Karpas-422 (cell line): ENCODE data around the gene KIAA1958. TPM values are rescaled to one million over a fixed set of nuclear protein-coding genes. Genes with fewer than 3 reads are reported as not detected.
"Not testable (repeated sequence)": the region's sequence is repeated elsewhere in the genome, so short reads cannot be mapped to it uniquely, and the experiment has no call there.

Experiments used
- DNase-seq: peaks from one replicate; pipeline ENCODE4 v3.0.0-alpha.2; 2015
- H2AFZ ChIP-seq: fragments of 200-600 bp; sonication (generic); 2 replicates; pipeline ENCODE4 v1.6.1; 2014; ENCODE audit warnings: antibody characterized with exemption, low read length, mixed read lengths
- H3K27ac ChIP-seq: fragments of 200-600 bp; sonication (generic); 2 replicates; pipeline ENCODE4 v1.5.1; 2014; ENCODE audit warnings: mild to moderate bottlenecking, low read length, moderate library complexity
- H3K27me3 ChIP-seq: fragments of 200-600 bp; sonication (generic); 2 replicates; pipeline ENCODE4 v1.6.1; 2014; ENCODE audit warnings: low read length, mixed read lengths
- H3K36me3 ChIP-seq: fragments of 200-600 bp; sonication (generic); 2 replicates; pipeline ENCODE4 v1.6.1; 2014; ENCODE audit warnings: low read length, mixed read lengths; ENCODE audit not compliant: insufficient read depth
- H3K4me1 ChIP-seq: fragments of 200-600 bp; sonication (generic); 2 replicates; pipeline ENCODE4 v1.6.1; 2014; ENCODE audit warnings: mild to moderate bottlenecking, low read length, mixed read lengths
- H3K4me2 ChIP-seq: fragments of 200-600 bp; sonication (generic); 2 replicates; pipeline ENCODE4 v1.6.1; 2014; ENCODE audit warnings: low read length, low read depth, mild to moderate bottlenecking; ENCODE audit not compliant: poor library complexity, severe bottlenecking
- H3K4me3 ChIP-seq: fragments of 200-600 bp; sonication (generic); 2 replicates; pipeline ENCODE4 v1.5.1; 2014; ENCODE audit warnings: mild to moderate bottlenecking, antibody characterized with exemption, low read length, mixed read lengths
- H3K79me2 ChIP-seq: fragments of 200-600 bp; sonication (generic); 2 replicates; pipeline ENCODE4 v1.6.1; 2014; ENCODE audit warnings: mild to moderate bottlenecking, low read length, mixed read lengths
- H3K9ac ChIP-seq: fragments of 200-600 bp; sonication (generic); 2 replicates; pipeline ENCODE4 v1.6.0; 2014; ENCODE audit warnings: low read length
- H3K9me2 ChIP-seq: fragments of 200-600 bp; sonication (generic), shearing (Covaris generic); replicated peaks from 2 replicates; pipeline ENCODE4 v1.6.0; 2014; ENCODE audit warnings: mild to moderate bottlenecking, low read length, moderate library complexity; ENCODE audit not compliant: insufficient read depth
- H3K9me3 ChIP-seq: fragments of 300-700, 200-600 bp; sonication (generic); 2 replicates; pipeline ENCODE4 v1.6.1; 2014; ENCODE audit warnings: low read length, mixed read lengths
- H4K20me1 ChIP-seq: fragments of 200-600 bp; sonication (generic); 2 replicates; pipeline ENCODE4 v1.6.1; 2014; ENCODE audit warnings: mild to moderate bottlenecking, antibody characterized with exemption, low read length, low read depth; ENCODE audit not compliant: insufficient read depth
- total RNA-seq: library from RNA; depleted of rRNA; stranded (reverse); fragments of >200 nt; shearing (Covaris generic); gene quantifications from 2 replicates; pipeline ENCODE4 v1.2.3, GENCODE V29; 2014; ENCODE audit warnings: low replicate concordance

The KIAA1958 gene
- total RNA-seq, 1 experiment from 2014 or later, result 44.7 TPM

- DNase-seq, result no peak
- H3K27ac ChIP-seq, result no peak overlapping the region
- H3K79me2 ChIP-seq, result peaks cover 100% of the 10 kb centered on the region
- H3K9ac ChIP-seq, result no peak overlapping the region
- no peaks in the 10 kb centered on the region for H3K27me3 ChIP-seq
- no peak overlapping the region for H2AFZ ChIP-seq
- peaks cover 19% of the 10 kb centered on the region for H3K4me1 ChIP-seq
- H4K20me1 ChIP-seq, result no peaks in the 10 kb centered on the region
- H3K4me3 ChIP-seq, result no peak overlapping the region
- H3K9me3 ChIP-seq, result no peaks in the 10 kb centered on the region
- peaks cover 3% of the 10 kb centered on the region; the same call in 1 of the 2 replicates for H3K36me3 ChIP-seq
- no peaks in the 10 kb centered on the region for H3K9me2 ChIP-seq
- no peak overlapping the region for H3K4me2 ChIP-seq
These were observed 18.5 kb downstream of the KIAA1958 start for GRCh38 chr9:112505086-112505485.

DNA sequence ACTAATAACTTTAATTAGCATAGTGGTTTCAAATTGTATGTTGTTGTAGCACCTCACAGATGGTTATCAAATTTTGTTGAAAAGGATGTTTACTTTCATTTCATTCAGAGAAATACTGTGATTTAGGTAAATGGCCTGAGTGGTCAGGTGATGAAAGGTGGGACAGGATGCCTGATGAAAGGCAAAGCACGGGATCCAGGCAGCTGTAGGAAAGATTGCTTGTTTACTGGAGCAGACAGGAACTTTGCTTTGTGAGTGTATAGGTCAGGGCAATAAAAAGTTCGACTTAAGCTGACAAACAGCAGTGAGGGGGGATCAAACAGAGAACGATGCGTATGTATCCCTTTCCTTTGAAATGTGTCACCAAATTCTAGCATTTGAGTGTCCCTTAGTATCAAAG lies 19.0 kb downstream of the KIAA1958 start:
- DNase-seq, result no peak
- H3K79me2 ChIP-seq, result peaks cover 100% of the 10 kb centered on the region

DNA sequence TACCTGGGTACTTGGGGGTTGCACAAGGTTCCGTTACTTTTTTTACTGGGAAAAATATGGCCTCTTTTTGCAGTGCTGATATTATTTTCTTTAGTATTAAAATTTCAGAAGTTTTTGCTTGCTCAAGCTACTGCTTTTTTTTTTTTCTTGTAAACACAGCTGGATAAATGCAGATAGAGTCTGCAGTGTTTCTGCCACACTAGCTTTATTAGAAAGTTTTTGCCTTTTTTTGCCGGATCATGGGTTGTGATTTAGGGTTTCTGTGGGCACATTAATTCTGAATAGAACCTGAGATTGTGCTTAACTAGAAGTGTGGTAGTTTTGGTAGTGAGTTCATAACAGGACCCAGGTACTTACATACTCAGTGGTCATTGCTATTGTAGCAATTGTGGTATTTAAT lies 19.9 kb downstream of the KIAA1958 start:
- no peak overlapping the region for H2AFZ ChIP-seq
- DNase-seq, result no peak

More for the DNA sequence above, 19.0 kb downstream of the KIAA1958 start:
- H3K9me2 ChIP-seq, result no peaks in the 10 kb centered on the region
- H3K9me3 ChIP-seq, result no peaks in the 10 kb centered on the region
- H3K27ac ChIP-seq, result no peak overlapping the region
- H3K36me3 ChIP-seq, result peaks cover 3% of the 10 kb centered on the region; the same call in 1 of the 2 replicates
- H3K4me2 ChIP-seq, result no peak overlapping the region
- H4K20me1 ChIP-seq, result no peaks in the 10 kb centered on the region
- H3K27me3 ChIP-seq, result no peaks in the 10 kb centered on the region
- no peak overlapping the region for H3K4me3 ChIP-seq
- H3K4me1 ChIP-seq, result peaks cover 24% of the 10 kb centered on the region
- no peak overlapping the region for H2AFZ ChIP-seq
- H3K9ac ChIP-seq, result no peak overlapping the region

GRCh38 chr9:112507001-112507680 lies 20.5 kb downstream of the KIAA1958 start:
- H3K79me2 ChIP-seq, result peaks cover 100% of the 10 kb centered on the region
- no peaks in the 10 kb centered on the region for H3K9me3 ChIP-seq
- peaks cover 24% of the 10 kb centered on the region for H3K4me1 ChIP-seq
- no peak overlapping the region for H3K27ac ChIP-seq
- no peak overlapping the region for H2AFZ ChIP-seq
- DNase-seq, result no peak
- no peak overlapping the region for H3K9ac ChIP-seq
- H3K27me3 ChIP-seq, result no peaks in the 10 kb centered on the region
- no peak overlapping the region for H3K4me3 ChIP-seq
- H3K9me2 ChIP-seq, result no peaks in the 10 kb centered on the region
- no peak overlapping the region for H3K4me2 ChIP-seq
- H3K36me3 ChIP-seq, result peaks cover 3% of the 10 kb centered on the region; the same call in 1 of the 2 replicates
- H4K20me1 ChIP-seq, result no peaks in the 10 kb centered on the region

More for the DNA sequence above, 19.9 kb downstream of the KIAA1958 start:
- no peak overlapping the region for H3K27ac ChIP-seq
- no peak overlapping the region for H3K9ac ChIP-seq
- H3K4me1 ChIP-seq, result peaks cover 24% of the 10 kb centered on the region
- H3K9me3 ChIP-seq, result no peaks in the 10 kb centered on the region
- no peaks in the 10 kb centered on the region for H3K9me2 ChIP-seq
- H3K79me2 ChIP-seq, result peaks cover 100% of the 10 kb centered on the region
- no peak overlapping the region for H3K4me3 ChIP-seq
- H3K36me3 ChIP-seq, result peaks cover 3% of the 10 kb centered on the region; the same call in 1 of the 2 replicates
- H3K27me3 ChIP-seq, result no peaks in the 10 kb centered on the region
- H4K20me1 ChIP-seq, result no peaks in the 10 kb centered on the region
- H3K4me2 ChIP-seq, result no peak overlapping the region

DNA sequence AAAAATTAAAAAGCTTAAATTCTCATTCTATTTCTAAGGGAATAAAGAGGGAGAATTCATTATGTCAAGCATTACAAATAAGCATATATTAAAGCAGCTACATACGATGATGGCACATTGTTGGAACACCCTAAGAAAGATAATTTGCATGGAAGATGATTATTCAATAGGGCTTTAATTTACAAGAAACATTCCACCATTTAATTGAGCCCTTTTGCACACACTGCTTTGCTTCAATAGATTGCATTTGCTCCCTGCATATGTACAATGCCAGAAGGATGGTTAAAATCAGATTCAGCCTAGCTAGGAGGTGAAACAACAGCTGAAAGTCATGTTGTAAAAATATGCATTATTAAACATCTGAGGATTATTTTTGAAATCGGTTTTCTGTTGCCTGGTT lies 21.8 kb downstream of the KIAA1958 start:
- Histone ChIP-seq H3K27me3 (no peaks in the 10 kb centered on the region), H3K4me3 (no peak overlapping the region), H3K4me2 (no peak overlapping the region), H3K4me1 (peaks cover 24% of the 10 kb centered on the region), H3K79me2 (peaks cover 91% of the 10 kb centered on the region), H3K9ac (no peak overlapping the region), H4K20me1 (no peaks in the 10 kb centered on the region), H3K27ac (no peak overlapping the region), H3K9me2 (no peaks in the 10 kb centered on the region), H3K9me3 (no peaks in the 10 kb centered on the region), H3K36me3 (peaks cover 3% of the 10 kb centered on the region; the same call in 1 of the 2 replicates), H2AFZ (no peak overlapping the region)
- no peak for DNase-seq

DNA sequence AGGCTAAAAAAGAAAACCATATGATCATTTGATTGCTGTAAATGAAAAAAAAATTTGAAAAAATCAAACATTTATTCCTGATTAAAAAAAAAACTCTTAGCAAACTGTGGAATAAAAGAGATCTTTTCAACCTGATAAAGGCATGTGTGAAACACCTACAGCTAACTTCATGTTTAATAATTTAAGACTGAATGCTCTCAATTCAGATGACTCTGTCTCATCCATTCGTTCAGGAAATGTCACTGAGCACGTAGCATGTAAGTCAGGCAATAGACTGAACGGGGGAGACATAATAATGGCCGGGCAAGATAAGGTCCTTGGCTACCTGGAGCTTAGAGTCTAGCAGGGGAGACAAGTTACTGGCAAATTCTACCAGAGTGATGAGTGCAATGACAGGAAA lies 25.8 kb downstream of the KIAA1958 start:
- Histone ChIP-seq H3K4me1 (peaks cover 19% of the 10 kb centered on the region), H3K79me2 (peaks cover 68% of the 10 kb centered on the region)
- H3K4me2 ChIP-seq, H4K20me1 ChIP-seq, H3K36me3 ChIP-seq, H2AFZ ChIP-seq, DNase-seq, H3K4me3 ChIP-seq, H3K9me2 ChIP-seq, H3K9me3 ChIP-seq, H3K27ac ChIP-seq, H3K27me3 ChIP-seq, H3K9ac ChIP-seq: not testable (repeated sequence)

- Histone ChIP-seq H3K9me3 (no peaks in the 10 kb centered on the region), H3K27ac (no peak overlapping the region), H3K9me2 (no peaks in the 10 kb centered on the region), H4K20me1 (no peaks in the 10 kb centered on the region), H3K9ac (no peak overlapping the region), H3K79me2 (peaks cover 67% of the 10 kb centered on the region), H3K4me2 (no peak overlapping the region), H2AFZ (no peak overlapping the region), H3K4me1 (peaks cover 20% of the 10 kb centered on the region), H3K4me3 (no peak overlapping the region), H3K27me3 (no peaks in the 10 kb centered on the region), H3K36me3 (no peaks in the 10 kb centered on the region)
- no peak for DNase-seq
These were observed 30.1 kb downstream of the KIAA1958 start for GRCh38 chr9:112516769-112517168.

DNA sequence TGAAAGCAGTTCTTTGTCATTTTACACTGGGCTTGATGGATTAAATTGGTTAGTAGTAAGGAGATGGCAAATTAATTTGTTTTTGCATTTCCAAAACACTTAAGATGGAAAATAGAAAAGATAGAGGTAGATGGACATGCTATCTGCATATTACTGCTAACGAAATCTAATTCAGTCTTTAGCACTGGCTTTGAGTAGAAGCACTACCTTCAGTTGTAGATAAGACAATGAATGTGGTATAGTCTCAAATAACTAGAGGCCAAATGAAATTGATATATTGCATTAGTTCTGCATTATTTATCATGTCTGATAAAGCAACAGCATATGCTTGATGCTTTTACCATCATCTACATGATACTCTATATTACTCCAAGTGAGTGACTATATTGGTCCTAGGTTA lies 33.4 kb downstream of the KIAA1958 start:
- H3K9ac ChIP-seq, result no peak overlapping the region
- H3K27me3 ChIP-seq, result no peaks in the 10 kb centered on the region
- DNase-seq, result no peak
- no peak overlapping the region for H3K4me3 ChIP-seq
- no peaks in the 10 kb centered on the region for H3K9me2 ChIP-seq
- no peaks in the 10 kb centered on the region for H4K20me1 ChIP-seq
- no peak overlapping the region for H2AFZ ChIP-seq
- H3K27ac ChIP-seq, result no peak overlapping the region
- peaks cover 90% of the 10 kb centered on the region for H3K79me2 ChIP-seq
- H3K4me1 ChIP-seq, result peaks cover 20% of the 10 kb centered on the region
- H3K9me3 ChIP-seq, result no peaks in the 10 kb centered on the region
- H3K36me3 ChIP-seq, result no peaks in the 10 kb centered on the region
- no peak overlapping the region for H3K4me2 ChIP-seq
